HCT116 (cell line): ENCODE measurements around the gene GMPPA. TPM values are rescaled to one million over a fixed set of nuclear protein-coding genes. Genes with fewer than 3 reads are reported as not detected.

Experiments used
- ATAC-seq: fragments of 200-7000 bp; cut with Tn5 transposase; 2 replicates; pipeline ENCODE4 v1.9.1; 2020; ENCODE audit warnings: mild to moderate bottlenecking, moderate library complexity
- BruUV-seq: library from RNA; stranded (reverse); fragments of 400-500 nt; replicated peaks from 2 replicates; lab custom pipeline; 2021; lab: Mats Ljungman, UMichigan
- CTCF ChIA-PET: fragments of 300-600 bp; sonication (Branson Sonifier 250); formaldehyde crosslinking; loops from one replicate; lab custom pipeline; 2021; ENCODE audit warnings: antibody characterized with exemption; lab: Charles Lee
- POLR2A ChIA-PET: fragments of 300-600, 350-600 bp; sonication (Branson Sonifier 250); formaldehyde crosslinking; loops from one replicate; lab custom pipeline; 2021; ENCODE audit warnings: antibody characterized with exemption; lab: Charles Lee
- RAD21 ChIA-PET, 2 experiments: fragments of 300-600 bp; sonication (Branson Sonifier 250); formaldehyde crosslinking; loops; one replicate each; lab custom pipeline; 2023; ENCODE audit warnings: low total read pairs in 2 of 2; ENCODE audit not compliant: uncharacterized antibody in 2 of 2, unreplicated experiment in 2 of 2, low non-redundant PET in 1 of 2; lab: Charles Lee
- DNase-seq: peaks from one replicate; pipeline ENCODE4 v3.0.0-alpha.2; 2010; ENCODE audit warnings: low read depth, low spot score
- H2AFZ ChIP-seq: fragments of 200-600 bp; shearing (Covaris generic), sonication (generic); 2 replicates; pipeline ENCODE4 v1.6.1; 2017; ENCODE audit warnings: low read depth, mixed run types, mixed read lengths, antibody characterized with exemption, low read length; ENCODE audit not compliant: poor library complexity, severe bottlenecking
- H3K27ac ChIP-seq: 2 replicates; pipeline ENCODE4 v1.5.1; 2012; ENCODE audit warnings: low read depth, low read length
- H3K27me3 ChIP-seq: fragments of 200-600 bp; sonication (generic); 2 replicates; pipeline ENCODE4 v1.6.1; 2016; ENCODE audit warnings: mixed run types, low read length, mixed read lengths; ENCODE audit not compliant: insufficient read depth
- H3K36me3 ChIP-seq, 2 experiments: fragments of 200-500 bp in 1 of 2; fragments of 200-600 bp in 1 of 2; sonication (Bioruptor generic) in 1 of 2; sonication (generic) in 1 of 2; 2 replicates each; pipeline versions ENCODE4 v1.5.1 to v1.6.1; 2014 to 2016; ENCODE audit warnings: low read length in 2 of 2, inconsistent platforms in 1 of 2, mixed read lengths in 1 of 2, mixed run types in 1 of 2; ENCODE audit not compliant: insufficient read depth in 2 of 2, control insufficient read depth in 1 of 2
- H3K4me1 ChIP-seq, 2 experiments: fragments of 200-600 bp in 1 of 2; sonication (generic) in 1 of 2; 2 replicates each; pipeline versions ENCODE4 v1.5.1 to v1.6.1; 2012 to 2017; ENCODE audit warnings: low read length in 2 of 2, inconsistent platforms in 1 of 2, mild to moderate bottlenecking in 1 of 2, mixed read lengths in 1 of 2, mixed run types in 1 of 2, moderate library complexity in 1 of 2; ENCODE audit not compliant: insufficient read depth in 2 of 2, control insufficient read depth in 1 of 2
- H3K4me2 ChIP-seq: fragments of 200-600 bp; sonication (generic); 2 replicates; pipeline ENCODE4 v1.6.1; 2017; ENCODE audit warnings: mixed run types, low read length, mixed read lengths
- H3K4me3 ChIP-seq, 2 experiments: fragments of 200-600 bp in 1 of 2; sonication (generic) in 1 of 2; replicated peaks in 1 of 2; 2 replicates each; pipeline ENCODE4 v1.5.1; 2011 to 2016; ENCODE audit warnings: low read length in 2 of 2, control low read depth in 1 of 2, low read depth in 1 of 2, mild to moderate bottlenecking in 1 of 2, mixed read lengths in 1 of 2, mixed run types in 1 of 2
- H3K79me2 ChIP-seq: fragments of 200-600 bp; sonication (generic); 2 replicates; pipeline ENCODE4 v1.6.1; 2017; ENCODE audit warnings: mild to moderate bottlenecking, mixed run types, low read length, moderate library complexity, mixed read lengths; ENCODE audit not compliant: insufficient read depth
- H3K9ac ChIP-seq: fragments of 200-600 bp; sonication (generic); 2 replicates; pipeline ENCODE4 v1.6.1; 2016; ENCODE audit warnings: low read length, mixed read lengths
- H3K9me2 ChIP-seq: fragments of 200-600 bp; sonication (generic), shearing (Covaris generic); 2 replicates; pipeline ENCODE4 v1.6.1; 2017; ENCODE audit warnings: mixed run types, mild to moderate bottlenecking, moderate library complexity; ENCODE audit not compliant: insufficient read depth
- H3K9me3 ChIP-seq, 2 experiments: fragments of 200-500 bp in 1 of 2; fragments of 200-600 bp in 1 of 2; sonication (Bioruptor generic) in 1 of 2; sonication (generic) in 1 of 2; 2 replicates each; pipeline ENCODE4 v1.6.1; 2014 to 2017; ENCODE audit warnings: low read length in 2 of 2, mixed read lengths in 2 of 2, inconsistent platforms in 1 of 2, low read depth in 1 of 2, mild to moderate bottlenecking in 1 of 2, mixed run types in 1 of 2, moderate library complexity in 1 of 2; ENCODE audit not compliant: control insufficient read depth in 1 of 2, insufficient read depth in 1 of 2
- H4K20me1 ChIP-seq: fragments of 200-600 bp; sonication (generic), shearing (Covaris generic); 2 replicates; pipeline ENCODE4 v1.6.1; 2017; ENCODE audit warnings: mixed run types, mild to moderate bottlenecking, moderate library complexity; ENCODE audit not compliant: insufficient read depth
- CEBPB ChIP-seq: IDR thresholded peaks from 2 replicates; pipeline ENCODE4 v1.6.1; 2012; ENCODE audit warnings: low read depth
- EGR1 ChIP-seq: IDR thresholded peaks from 2 replicates; pipeline ENCODE4 v1.6.1; 2012; ENCODE audit warnings: low read depth
- ELF1 ChIP-seq: IDR thresholded peaks from 2 replicates; pipeline ENCODE4 v1.6.1; 2012; ENCODE audit warnings: low read depth, borderline replicate concordance
- EZH2 ChIP-seq: fragments of 200-600 bp; sonication (generic); IDR thresholded peaks from 2 replicates; pipeline ENCODE4 v1.6.1; 2017; ENCODE audit warnings: antibody characterized with exemption, mixed run types
- EZH2phosphoT487 ChIP-seq: fragments of 200-600 bp; IDR thresholded peaks from 2 replicates; pipeline ENCODE4 v1.6.1; 2018; ENCODE audit warnings: antibody characterized with exemption, borderline replicate concordance
- FOSL1 ChIP-seq: IDR thresholded peaks from 2 replicates; pipeline ENCODE4 v1.6.1; 2012; ENCODE audit warnings: low read depth
- JUND ChIP-seq: IDR thresholded peaks from 2 replicates; pipeline ENCODE4 v1.6.1; 2012
- POLR2A ChIP-seq: IDR thresholded peaks from 2 replicates; pipeline ENCODE4 v1.7.0; 2011; ENCODE audit warnings: borderline replicate concordance; ENCODE audit not compliant: insufficient read depth, insufficient read length; ENCODE audit errors: extremely low read depth
- POLR2AphosphoS5 ChIP-seq: IDR thresholded peaks from 2 replicates; pipeline ENCODE4 v1.6.1; 2011; ENCODE audit warnings: mild to moderate bottlenecking, low read depth, low read length, moderate library complexity
- RAD21 ChIP-seq: IDR thresholded peaks from 2 replicates; pipeline ENCODE4 v1.6.1; 2012; ENCODE audit warnings: low read depth, mild to moderate bottlenecking
- SIN3A ChIP-seq: IDR thresholded peaks from 2 replicates; pipeline ENCODE4 v1.6.1; 2012; ENCODE audit warnings: low read depth
- SP1 ChIP-seq: IDR thresholded peaks from 2 replicates; pipeline ENCODE4 v1.6.1; 2012; ENCODE audit warnings: low read depth
- SRF ChIP-seq: IDR thresholded peaks from 2 replicates; pipeline ENCODE4 v1.6.1; 2012; ENCODE audit warnings: low read depth
- TCF7L2 ChIP-seq: IDR thresholded peaks from 2 replicates; pipeline ENCODE4 v1.7.0; 2011; ENCODE audit warnings: borderline replicate concordance, inconsistent platforms; ENCODE audit not compliant: insufficient read depth, insufficient read length; ENCODE audit errors: extremely low read depth
- ZFX ChIP-seq: fragments of 450-650 bp; IDR thresholded peaks from 2 replicates; pipeline ENCODE4 v1.6.1; 2017
- ZNF274 ChIP-seq: fragments of 200-500 bp; sonication (Bioruptor generic); IDR thresholded peaks from 2 replicates; pipeline ENCODE4 v1.6.1; 2014; ENCODE audit warnings: mild to moderate bottlenecking, low read depth, low read length, inconsistent platforms
- intact Hi-C: fragments of 100-400 bp; cut with micrococcal nuclease; formaldehyde crosslinking; loops from 2 replicates; pipeline ENCODE4 v1.10.0; 2022
- total RNA-seq: library from RNA; stranded (reverse); gene quantifications from one replicate; pipeline ENCODE4 v1.2.1, GENCODE V29; 2021; ENCODE audit not compliant: unreplicated experiment
- TF ChIP-seq, protein P1 (sequence below): IDR thresholded peaks from 2 replicates; pipeline ENCODE4 v1.6.1; 2012; ENCODE audit warnings: low read depth

Gene GMPPA
- total RNA-seq, 1 experiment from 2014 or later = 71.8 TPM

- Histone ChIP-seq H3K27me3 (no peaks in the 10 kb centered on the region), H3K79me2 (no peaks in the 10 kb centered on the region), H3K9ac (no peak overlapping the region), H3K4me2 (no peak overlapping the region), H3K4me3 (no peak overlapping the region), H3K9me2 (no peaks in the 10 kb centered on the region), H3K36me3 (no peaks in the 10 kb centered on the region; a peak in 1 of 4 replicates), H3K9me3 (no peaks in the 10 kb centered on the region), H2AFZ (no peak overlapping the region), H3K27ac (no peak overlapping the region), H4K20me1 (no peaks in the 10 kb centered on the region), H3K4me1 (peaks cover 3 to 15% of the 10 kb centered on the region in 2 experiments; a peak in 3 of 4 replicates)
- ChIA-PET CTCF (interaction anchor here (1.3 to 1.8 kb wide), 2 partner anchors 17 to 21 kb away, joined by 3 to 6 read pairs; no protein-coding TSS in a partner anchor), RAD21 (no interaction called here), POLR2A (no interaction called here)
- no peak for TF ChIP-seq TCF7L2
- TF ChIP-seq SRF = no peak
- TF ChIP-seq ZNF274 = no peak
- no peak for TF ChIP-seq EZH2phosphoT487
- TF ChIP-seq CEBPB = no peak
- TF ChIP-seq JUND = no peak
- no peak for TF ChIP-seq SP1
- TF ChIP-seq SIN3A = no peak
- TF ChIP-seq POLR2AphosphoS5 = no peak
- TF ChIP-seq ELF1 = no peak
- no peak for TF ChIP-seq ZFX
- TF ChIP-seq EGR1 = no peak
- no peak for TF ChIP-seq EZH2
- no peak for TF ChIP-seq FOSL1
- no peak for TF ChIP-seq RAD21
- intact Hi-C loops = no loop called here
- ATAC-seq = no peak
- no TSS peak for BruUV-seq
- DNase-seq = no peak
Measured at GRCh38 chr2:219478916-219479315, 19.8 kb upstream of the GMPPA start.

GRCh38 chr2:219480004-219480403, 18.7 kb upstream of the GMPPA start:
- CTCF ChIA-PET = no interaction called here
- H2AFZ ChIP-seq = no peak overlapping the region

More at GRCh38 chr2:219480004-219480403, 18.7 kb upstream of the GMPPA start:
- H3K9me3 ChIP-seq = no peaks in the 10 kb centered on the region
- H3K4me1 ChIP-seq = peaks cover 3 to 15% of the 10 kb centered on the region in 2 experiments; a peak in 3 of 4 replicates
- H3K9me2 ChIP-seq = no peaks in the 10 kb centered on the region
- no peak overlapping the region for H3K4me3 ChIP-seq
- no peaks in the 10 kb centered on the region for H3K79me2 ChIP-seq
- H3K9ac ChIP-seq = no peak overlapping the region
- BruUV-seq = no TSS peak
- intact Hi-C loops = no loop called here
- no peaks in the 10 kb centered on the region; a peak in 1 of 4 replicates for H3K36me3 ChIP-seq
- no peak for ATAC-seq
- no peak overlapping the region for H3K27ac ChIP-seq
- H3K4me2 ChIP-seq = no peak overlapping the region
- ChIA-PET RAD21 (no interaction called here), POLR2A (no interaction called here)
- no peaks in the 10 kb centered on the region for H4K20me1 ChIP-seq
- H3K27me3 ChIP-seq = no peaks in the 10 kb centered on the region
- DNase-seq = no peak
- TF ChIP-seq POLR2A = no peak
- TF ChIP-seq, protein P1, sequence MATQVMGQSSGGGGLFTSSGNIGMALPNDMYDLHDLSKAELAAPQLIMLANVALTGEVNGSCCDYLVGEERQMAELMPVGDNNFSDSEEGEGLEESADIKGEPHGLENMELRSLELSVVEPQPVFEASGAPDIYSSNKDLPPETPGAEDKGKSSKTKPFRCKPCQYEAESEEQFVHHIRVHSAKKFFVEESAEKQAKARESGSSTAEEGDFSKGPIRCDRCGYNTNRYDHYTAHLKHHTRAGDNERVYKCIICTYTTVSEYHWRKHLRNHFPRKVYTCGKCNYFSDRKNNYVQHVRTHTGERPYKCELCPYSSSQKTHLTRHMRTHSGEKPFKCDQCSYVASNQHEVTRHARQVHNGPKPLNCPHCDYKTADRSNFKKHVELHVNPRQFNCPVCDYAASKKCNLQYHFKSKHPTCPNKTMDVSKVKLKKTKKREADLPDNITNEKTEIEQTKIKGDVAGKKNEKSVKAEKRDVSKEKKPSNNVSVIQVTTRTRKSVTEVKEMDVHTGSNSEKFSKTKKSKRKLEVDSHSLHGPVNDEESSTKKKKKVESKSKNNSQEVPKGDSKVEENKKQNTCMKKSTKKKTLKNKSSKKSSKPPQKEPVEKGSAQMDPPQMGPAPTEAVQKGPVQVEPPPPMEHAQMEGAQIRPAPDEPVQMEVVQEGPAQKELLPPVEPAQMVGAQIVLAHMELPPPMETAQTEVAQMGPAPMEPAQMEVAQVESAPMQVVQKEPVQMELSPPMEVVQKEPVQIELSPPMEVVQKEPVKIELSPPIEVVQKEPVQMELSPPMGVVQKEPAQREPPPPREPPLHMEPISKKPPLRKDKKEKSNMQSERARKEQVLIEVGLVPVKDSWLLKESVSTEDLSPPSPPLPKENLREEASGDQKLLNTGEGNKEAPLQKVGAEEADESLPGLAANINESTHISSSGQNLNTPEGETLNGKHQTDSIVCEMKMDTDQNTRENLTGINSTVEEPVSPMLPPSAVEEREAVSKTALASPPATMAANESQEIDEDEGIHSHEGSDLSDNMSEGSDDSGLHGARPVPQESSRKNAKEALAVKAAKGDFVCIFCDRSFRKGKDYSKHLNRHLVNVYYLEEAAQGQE = no peak
- no peak for TF ChIP-seq FOSL1
